Neuronal stem cell (in vitro differentiated cells): ENCODE data around the gene TCFL5.

Experiments
- DNase-seq: peaks from one replicate; pipeline ENCODE4 v3.0.0-alpha.2; 2013; ENCODE audit warnings: low spot score
- H2AFZ ChIP-seq: one replicate; pipeline ENCODE4 v1.6.1; 2013; ENCODE audit warnings: mild to moderate bottlenecking, low read length, inconsistent platforms
- H2AK5ac ChIP-seq: 2 replicates; pipeline ENCODE4 v1.6.1; 2013; ENCODE audit warnings: low read depth, mild to moderate bottlenecking, inconsistent platforms, low read length, moderate library complexity, mixed read lengths
- H2BK120ac ChIP-seq: 2 replicates; pipeline ENCODE4 v1.6.1; 2013; ENCODE audit warnings: low read depth, mild to moderate bottlenecking, inconsistent platforms, low read length, moderate library complexity, mixed read lengths
- H2BK12ac ChIP-seq: one replicate; pipeline ENCODE4 v1.6.1; 2013; ENCODE audit warnings: low read length, inconsistent platforms
- H2BK15ac ChIP-seq: 2 replicates; pipeline ENCODE4 v1.6.1; 2013; ENCODE audit warnings: mild to moderate bottlenecking, low read length, inconsistent platforms, mixed read lengths
- H2BK5ac ChIP-seq: one replicate; pipeline ENCODE4 v1.6.1; 2013; ENCODE audit warnings: inconsistent platforms, mild to moderate bottlenecking, low read length, moderate library complexity
- H3K14ac ChIP-seq: one replicate; pipeline ENCODE4 v1.6.1; 2013; ENCODE audit warnings: low read length, inconsistent platforms
- H3K18ac ChIP-seq: 2 replicates; pipeline ENCODE4 v1.6.1; 2013; ENCODE audit warnings: low read length, inconsistent platforms
- H3K23ac ChIP-seq: 2 replicates; pipeline ENCODE4 v1.6.1; 2013; ENCODE audit warnings: low read depth, mild to moderate bottlenecking, mixed read lengths, low read length, inconsistent platforms; ENCODE audit not compliant: poor library complexity
- H3K27ac ChIP-seq: replicated peaks from 3 replicates; pipeline ENCODE4 v1.5.1; 2013; ENCODE audit warnings: low read length, inconsistent platforms
- H3K27me3 ChIP-seq, 3 experiments: 2 replicates each; pipeline ENCODE4 v1.6.1; 2013; ENCODE audit warnings: low read length in 3 of 3, mild to moderate bottlenecking in 2 of 3, inconsistent platforms in 1 of 3, low read depth in 1 of 3, mixed read lengths in 1 of 3, moderate library complexity in 1 of 3; ENCODE audit not compliant: control insufficient read depth in 3 of 3, insufficient read depth in 3 of 3
- H3K36me3 ChIP-seq, 2 donors: replicated peaks in 1 of 2; 2 replicates each; pipeline ENCODE4 v1.6.1; 2013; ENCODE audit warnings: low read length in 2 of 2; ENCODE audit not compliant: control insufficient read depth in 2 of 2, insufficient read depth in 2 of 2
- H3K4ac ChIP-seq: 2 replicates; pipeline ENCODE4 v1.6.1; 2013; ENCODE audit warnings: inconsistent platforms, mild to moderate bottlenecking, low read length, moderate library complexity
- H3K4me1 ChIP-seq, 2 donors: 1 replicate in 1 of 2; 2 replicates in 1 of 2; pipeline ENCODE4 v1.6.1; 2013; ENCODE audit warnings: low read length in 2 of 2, low read depth in 1 of 2; ENCODE audit not compliant: control insufficient read depth in 2 of 2, insufficient read depth in 1 of 2
- H3K4me2 ChIP-seq: one replicate; pipeline ENCODE4 v1.6.1; 2013; ENCODE audit warnings: mild to moderate bottlenecking, low read length, inconsistent platforms; ENCODE audit not compliant: insufficient read depth, poor library complexity, severe bottlenecking
- H3K4me3 ChIP-seq, 2 donors: 2 replicates each; pipeline ENCODE4 v1.5.1; 2013; ENCODE audit warnings: low read length in 2 of 2, mild to moderate bottlenecking in 2 of 2, inconsistent platforms in 1 of 2, moderate library complexity in 1 of 2
- H3K79me1 ChIP-seq: one replicate; pipeline ENCODE4 v1.6.1; 2013; ENCODE audit warnings: low read depth, mild to moderate bottlenecking, inconsistent platforms, low read length, moderate library complexity
- H3K9ac ChIP-seq: one replicate; pipeline ENCODE4 v1.6.1; 2013; ENCODE audit warnings: mild to moderate bottlenecking, low read depth, low read length, inconsistent platforms; ENCODE audit not compliant: poor library complexity
- H3K9me3 ChIP-seq, 2 donors: replicated peaks in 1 of 2; 2 replicates each; pipeline versions ENCODE3 to v1.6.1; 2013; ENCODE audit warnings: low read length in 2 of 2, mild to moderate bottlenecking in 2 of 2, inconsistent platforms in 1 of 2, low read depth in 1 of 2, mixed read lengths in 1 of 2, moderate library complexity in 1 of 2; ENCODE audit not compliant: control insufficient read depth in 2 of 2, insufficient read depth in 1 of 2
- H4K8ac ChIP-seq: one replicate; pipeline ENCODE4 v1.6.1; 2013; ENCODE audit warnings: low read depth, mild to moderate bottlenecking, inconsistent platforms, low read length, moderate library complexity
- H4K91ac ChIP-seq: one replicate; pipeline ENCODE4 v1.6.1; 2013; ENCODE audit warnings: low read length, low read depth, mild to moderate bottlenecking, inconsistent platforms; ENCODE audit not compliant: poor library complexity
- WGBS, 2 donors: extraction: QIAGEN DNeasy Blood & Tissue Kit; methylation state at CpG; one replicate each; pipeline ENCODE4 v1.1.7; 2013; ENCODE audit warnings: missing lambda C conversion rate in 2 of 2, mixed read lengths in 1 of 2; ENCODE audit not compliant: insufficient read length in 2 of 2, insufficient replicate concordance in 1 of 2; ENCODE audit errors: extremely low coverage in 2 of 2; 5-methylcytosine and 5-hydroxymethylcytosine counted together

The TCFL5 gene

DNA sequence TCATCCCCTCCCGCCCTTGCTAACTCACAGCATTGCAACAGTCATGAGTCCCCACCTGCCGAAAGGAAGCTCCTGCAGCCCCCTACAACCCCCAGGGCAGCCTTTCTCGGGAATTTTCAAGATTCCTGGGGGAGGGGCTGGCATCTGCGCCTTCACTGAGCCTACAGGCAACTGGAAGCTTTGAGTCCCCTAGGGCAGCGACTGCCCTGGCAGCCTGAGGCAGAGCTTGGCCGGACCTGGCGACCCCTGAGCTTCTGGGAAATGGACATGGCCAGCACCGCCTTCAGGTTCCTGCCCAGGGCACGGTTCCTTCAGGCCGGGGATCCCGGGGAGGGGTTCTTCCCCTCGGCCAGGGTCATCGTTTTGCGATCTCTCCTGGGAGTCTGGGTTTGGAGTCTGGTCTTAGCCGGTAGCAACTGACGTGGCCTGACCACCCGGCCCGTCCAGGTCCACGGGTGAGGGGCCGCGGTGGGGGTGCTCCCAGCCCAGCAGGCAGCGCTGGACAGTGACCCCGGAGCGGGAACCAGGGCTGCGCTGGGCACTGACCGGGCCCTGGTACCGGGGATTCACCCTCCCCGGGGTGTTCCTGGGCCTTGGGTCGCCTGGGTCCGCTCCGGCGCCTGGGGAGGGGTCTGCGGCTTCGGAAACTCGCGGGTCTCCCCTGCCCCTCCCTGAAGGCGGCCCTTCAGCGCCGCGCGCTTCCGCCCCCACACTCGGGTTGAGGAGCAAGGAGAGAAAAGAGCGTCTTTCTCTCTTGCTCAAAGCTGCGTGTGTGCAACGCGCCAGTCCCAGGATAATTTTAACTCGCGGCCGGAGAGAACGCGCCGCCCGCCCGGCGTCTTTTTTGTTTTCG is 45.4 kb downstream of the TCFL5 start:
- Histone ChIP-seq H2BK5ac (peak overlapping the region; percentile 98), H3K18ac (peak overlapping the region; percentile 99), H2BK120ac (peak overlapping the region; percentile 99), H3K36me3 (peaks cover 6 to 14% of the 10 kb centered on the region in 2 donors), H4K91ac (no peak overlapping the region), H3K4me2 (peak overlapping the region; percentile 99), H4K8ac (peak overlapping the region; percentile 86), H3K4me1 (peaks cover 20 to 32% of the 10 kb centered on the region in 2 donors), H3K4me3 (peak overlapping the region; percentile 20 to 80), H3K14ac (peak overlapping the region; percentile 99), H3K23ac (peak overlapping the region; percentile 73), H3K27ac (peak overlapping the region; percentile 79), H2AK5ac (peak overlapping the region; percentile 99), H3K4ac (peak overlapping the region; percentile 89), H2AFZ (peak overlapping the region; percentile 69), H2BK15ac (peak overlapping the region; percentile 97), H3K27me3 (peaks cover 0 to 52% (median 10%) of the 10 kb centered on the region in 3 experiments), H3K79me1 (no peaks in the 10 kb centered on the region), H2BK12ac (peak overlapping the region; percentile 98), H3K9me3 (no peaks in the 10 kb centered on the region), H3K9ac (peak overlapping the region; percentile 81)
- WGBS, 2 donors, result no CpG with 5 or more reads among the region's 57 CpGs
- peak; percentile 74 for DNase-seq

DNA sequence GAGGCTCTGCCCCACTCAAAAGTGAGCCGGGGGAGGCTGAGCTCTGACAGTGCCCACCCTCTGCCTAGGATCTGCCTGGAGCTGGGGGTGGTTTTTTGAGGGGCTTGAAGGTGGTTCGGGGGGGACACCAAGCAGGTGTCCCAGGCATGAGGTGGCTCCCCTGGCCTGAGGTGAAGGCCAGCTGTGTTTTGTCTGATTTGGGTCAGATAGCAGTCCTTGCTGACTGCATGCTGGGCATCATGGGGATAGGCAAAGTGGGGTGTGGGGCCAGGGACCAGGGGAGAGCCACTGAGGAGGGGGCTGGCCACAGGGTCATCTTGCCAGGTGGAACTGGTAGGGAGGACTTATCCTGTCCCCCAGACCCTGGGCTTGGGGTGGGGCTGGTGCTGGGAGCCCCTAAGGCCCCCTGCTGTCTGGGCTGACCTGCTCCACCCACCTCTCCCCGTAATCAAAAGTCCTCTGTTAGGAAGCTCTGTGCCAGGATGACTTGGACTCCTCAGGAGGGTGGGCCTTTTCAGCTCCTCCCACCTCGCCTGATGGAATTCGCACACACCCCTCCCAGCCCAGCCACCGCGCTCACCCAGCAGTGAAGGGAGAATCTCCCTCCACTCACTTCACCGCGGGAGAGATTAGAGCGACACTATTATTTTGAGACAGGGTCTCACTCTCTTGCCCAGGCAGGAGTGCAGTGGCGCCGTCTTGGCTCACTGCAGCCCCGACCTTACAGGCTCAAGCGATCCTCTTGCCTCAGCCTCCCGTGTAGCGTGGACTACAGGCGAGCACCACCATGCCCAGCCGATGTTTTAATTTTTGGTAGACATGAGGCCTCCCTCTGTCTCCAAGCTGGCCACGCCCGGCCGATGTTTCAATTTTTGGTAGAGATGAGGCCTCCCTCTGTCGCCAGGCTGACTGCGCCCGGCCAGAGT is 46.3 kb downstream of the TCFL5 start:
- Histone ChIP-seq H2AK5ac (peak overlapping the region; percentile 82), H4K91ac (no peak overlapping the region), H3K23ac (peak overlapping the region; percentile 60), H2BK120ac (peak overlapping the region; percentile 2), H3K9me3 (no peaks in the 10 kb centered on the region), H3K4ac (no peak overlapping the region), H2BK15ac (peak overlapping the region; percentile 71), H3K14ac (peak overlapping the region; percentile 49), H2BK5ac (peak overlapping the region; percentile 8), H3K27me3 (peaks cover 0 to 44% (median 10%) of the 10 kb centered on the region in 3 experiments), H3K18ac (peak overlapping the region; percentile 96), H3K79me1 (no peaks in the 10 kb centered on the region), H3K27ac (peak overlapping the region; percentile 65), H2AFZ (no peak overlapping the region), H3K4me3 (peak overlapping the region in 1 of 2 donors; percentile 80), H3K36me3 (peaks cover 6 to 21% of the 10 kb centered on the region in 2 donors), H3K9ac (peak overlapping the region; percentile 7), H4K8ac (no peak overlapping the region), H2BK12ac (peak overlapping the region; percentile 69), H3K4me1 (peaks cover 16 to 32% of the 10 kb centered on the region in 2 donors), H3K4me2 (peak overlapping the region; percentile 99)
- DNase-seq, result no peak
- WGBS, 2 donors, result no CpG with 5 or more reads among the region's 24 CpGs

DNA sequence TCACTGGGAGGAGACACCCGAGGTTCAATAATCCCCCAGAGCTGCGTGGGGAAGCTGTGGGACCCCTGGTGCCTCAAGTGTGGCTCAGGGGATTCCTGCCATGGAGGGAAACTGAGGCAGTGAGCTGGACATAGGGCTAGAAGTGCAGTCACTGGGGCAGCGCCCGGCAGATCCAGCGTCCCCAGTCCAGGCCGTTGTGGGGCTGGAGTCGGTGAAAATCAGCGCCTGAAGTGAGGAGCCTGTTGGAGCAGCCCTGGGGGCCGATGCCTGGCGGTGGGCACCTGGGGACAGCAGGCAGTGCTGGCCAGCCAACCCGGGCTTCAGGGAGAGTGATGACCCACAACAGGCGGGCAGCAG is 46.9 kb downstream of the TCFL5 start:
- peaks cover 7 to 27% of the 10 kb centered on the region in 2 donors for H3K36me3 ChIP-seq
- H3K9me3 ChIP-seq, result no peaks in the 10 kb centered on the region
- peak overlapping the region; percentile 2 for H2BK120ac ChIP-seq
- H3K27me3 ChIP-seq, result peaks cover 0 to 38% (median 10%) of the 10 kb centered on the region in 3 experiments
- H3K9ac ChIP-seq, result no peak overlapping the region
- no peak overlapping the region for H2BK12ac ChIP-seq
- H4K8ac ChIP-seq, result no peak overlapping the region
- H3K14ac ChIP-seq, result no peak overlapping the region
- no peaks in the 10 kb centered on the region for H3K79me1 ChIP-seq
- WGBS, 2 donors, result no CpG with 5 or more reads among the region's 12 CpGs
- peak overlapping the region; percentile 71 for H2BK15ac ChIP-seq
- peak overlapping the region; percentile 25 for H3K23ac ChIP-seq
- H3K4me3 ChIP-seq, result no peak overlapping the region
- H2BK5ac ChIP-seq, result peak overlapping the region; percentile 8
- peaks cover 14 to 32% of the 10 kb centered on the region in 2 donors for H3K4me1 ChIP-seq
- peak overlapping the region; percentile 82 for H2AK5ac ChIP-seq
- H3K4ac ChIP-seq, result no peak overlapping the region
- H3K18ac ChIP-seq, result peak overlapping the region; percentile 96
- no peak overlapping the region for H4K91ac ChIP-seq
- DNase-seq, result no peak
- no peak overlapping the region for H2AFZ ChIP-seq
- H3K27ac ChIP-seq, result no peak overlapping the region
- no peak overlapping the region for H3K4me2 ChIP-seq
